Neural cell (in vitro differentiated cells): ENCODE data around the gene DDX39B. TPM values are rescaled to one million over a fixed set of nuclear protein-coding genes. Genes with fewer than 3 reads are reported as not detected.

ENCODE experiments used
- H2AFZ ChIP-seq: fragments of 200-600, 300-800 bp; sonication (generic), shearing (Covaris generic); 2 replicates; pipeline ENCODE4 v1.6.0; 2014; ENCODE audit warnings: low read depth, mild to moderate bottlenecking, antibody characterized with exemption, low read length, moderate library complexity
- H3F3A ChIP-seq: fragments of 200-600 bp; shearing (Covaris generic); 2 replicates; pipeline ENCODE4 v1.6.1; 2016; ENCODE audit warnings: mild to moderate bottlenecking, moderate library complexity, mixed read lengths, antibody characterized with exemption, low read length; ENCODE audit not compliant: insufficient read depth, poor library complexity, severe bottlenecking
- H3K27ac ChIP-seq: fragments of 200-600, 300-800 bp; sonication (generic), shearing (Covaris generic); 2 replicates; pipeline ENCODE4 v1.5.1; 2014; ENCODE audit warnings: mild to moderate bottlenecking, low read length, moderate library complexity
- H3K27me3 ChIP-seq: fragments of 300-800, 200-600 bp; sonication (generic), shearing (Covaris generic); 2 replicates; pipeline ENCODE4 v1.6.0; 2014; ENCODE audit warnings: mild to moderate bottlenecking, low read depth, low read length, moderate library complexity; ENCODE audit not compliant: insufficient read depth
- H3K36me3 ChIP-seq: fragments of 300-800, 200-600 bp; sonication (generic), shearing (Covaris generic); 2 replicates; pipeline ENCODE4 v1.5.1; 2014; ENCODE audit warnings: mild to moderate bottlenecking, antibody characterized with exemption, low read length, moderate library complexity; ENCODE audit not compliant: insufficient read depth
- H3K4me2 ChIP-seq: fragments of 300-800, 200-600 bp; sonication (generic), shearing (Covaris generic); 2 replicates; pipeline ENCODE4 v1.6.0; 2014; ENCODE audit warnings: mild to moderate bottlenecking, low read length
- H3K4me3 ChIP-seq: fragments of 300-800, 200-600 bp; sonication (generic), shearing (Covaris generic); 2 replicates; pipeline ENCODE4 v1.5.1; 2014; ENCODE audit warnings: mild to moderate bottlenecking, low read length, moderate library complexity
- H3K79me2 ChIP-seq: fragments of 200-600 bp; shearing (Covaris generic); replicated peaks from 2 replicates; pipeline ENCODE4 v1.6.0; 2014; ENCODE audit warnings: mild to moderate bottlenecking, low read length, moderate library complexity; ENCODE audit not compliant: insufficient read depth
- H3K9ac ChIP-seq: fragments of 300-800, 200-600 bp; sonication (generic), shearing (Covaris generic); 2 replicates; pipeline ENCODE4 v1.6.1; 2016; ENCODE audit warnings: mild to moderate bottlenecking, low read length, mixed read lengths
- H3K9me2 ChIP-seq: fragments of 200-600 bp; shearing (Covaris generic); 2 replicates; pipeline ENCODE4 v1.6.1; 2016; ENCODE audit warnings: mild to moderate bottlenecking, low read length, mixed read lengths; ENCODE audit not compliant: insufficient read depth
- H3K9me3 ChIP-seq: fragments of 200-600, 300-800 bp; sonication (generic), shearing (Covaris generic); 2 replicates; pipeline ENCODE4 v1.6.1; 2016; ENCODE audit warnings: mild to moderate bottlenecking, mixed run types, low read length, moderate library complexity, mixed read lengths
- H4K20me1 ChIP-seq: fragments of 200-600 bp; shearing (Covaris generic); 2 replicates; pipeline ENCODE4 v1.6.1; 2016; ENCODE audit warnings: mild to moderate bottlenecking, mixed run types; ENCODE audit not compliant: insufficient read depth
- EP300 ChIP-seq: fragments of 450-650 bp; conservative IDR thresholded peaks from 2 replicates; pipeline ENCODE4 v1.6.1; 2014; ENCODE audit warnings: antibody characterized with exemption, mild to moderate bottlenecking, moderate library complexity; ENCODE audit not compliant: poor library complexity, severe bottlenecking
- EZH2 ChIP-seq: fragments of 200-600, 300-800 bp; shearing (Covaris generic), sonication (generic); IDR thresholded peaks from 2 replicates; pipeline ENCODE4 v1.6.1; 2014; ENCODE audit warnings: antibody characterized with exemption, low read length, borderline replicate concordance, mild to moderate bottlenecking; ENCODE audit not compliant: insufficient read depth, poor library complexity, severe bottlenecking
- MXI1 ChIP-seq: fragments of 450-650 bp; conservative IDR thresholded peaks from 2 replicates; pipeline ENCODE4 v1.6.1; 2014; ENCODE audit warnings: antibody characterized with exemption, mild to moderate bottlenecking; ENCODE audit not compliant: poor library complexity, severe bottlenecking
- POLR2AphosphoS5 ChIP-seq: IDR thresholded peaks from 2 replicates; pipeline ENCODE4 v1.6.1; 2012
- RAD21 ChIP-seq: fragments of 450-650 bp; conservative IDR thresholded peaks from 2 replicates; pipeline ENCODE4 v1.6.1; 2014; ENCODE audit warnings: antibody characterized with exemption, mild to moderate bottlenecking, moderate library complexity
- SMC3 ChIP-seq: fragments of 450-650 bp; conservative IDR thresholded peaks from 2 replicates; pipeline ENCODE4 v1.6.1; 2014; ENCODE audit warnings: antibody characterized with exemption, mild to moderate bottlenecking, moderate library complexity; ENCODE audit not compliant: poor library complexity
- TAF1 ChIP-seq: IDR thresholded peaks from 2 replicates; pipeline ENCODE4 v1.6.1; 2012; ENCODE audit warnings: low read depth
- polyA plus RNA-seq: library from polyadenylated mRNA; depleted of rRNA; stranded (reverse); fragments of >200 nt; gene quantifications from 2 replicates; pipeline ENCODE4 v1.2.3, GENCODE V29; 2014
- TF ChIP-seq, protein P1 (sequence below): IDR thresholded peaks from 2 replicates; pipeline ENCODE4 v1.6.1; 2012; ENCODE audit warnings: borderline replicate concordance
- TF ChIP-seq, protein P2 (sequence below): fragments of 450-650 bp; IDR thresholded peaks from 2 replicates; pipeline ENCODE4 v1.5.1; 2014; ENCODE audit warnings: antibody characterized with exemption, mild to moderate bottlenecking, moderate library complexity; ENCODE audit not compliant: poor library complexity, severe bottlenecking

Gene DDX39B
- polyA plus RNA-seq, 1 donor from 2014 or later, result 313 TPM

DNA sequence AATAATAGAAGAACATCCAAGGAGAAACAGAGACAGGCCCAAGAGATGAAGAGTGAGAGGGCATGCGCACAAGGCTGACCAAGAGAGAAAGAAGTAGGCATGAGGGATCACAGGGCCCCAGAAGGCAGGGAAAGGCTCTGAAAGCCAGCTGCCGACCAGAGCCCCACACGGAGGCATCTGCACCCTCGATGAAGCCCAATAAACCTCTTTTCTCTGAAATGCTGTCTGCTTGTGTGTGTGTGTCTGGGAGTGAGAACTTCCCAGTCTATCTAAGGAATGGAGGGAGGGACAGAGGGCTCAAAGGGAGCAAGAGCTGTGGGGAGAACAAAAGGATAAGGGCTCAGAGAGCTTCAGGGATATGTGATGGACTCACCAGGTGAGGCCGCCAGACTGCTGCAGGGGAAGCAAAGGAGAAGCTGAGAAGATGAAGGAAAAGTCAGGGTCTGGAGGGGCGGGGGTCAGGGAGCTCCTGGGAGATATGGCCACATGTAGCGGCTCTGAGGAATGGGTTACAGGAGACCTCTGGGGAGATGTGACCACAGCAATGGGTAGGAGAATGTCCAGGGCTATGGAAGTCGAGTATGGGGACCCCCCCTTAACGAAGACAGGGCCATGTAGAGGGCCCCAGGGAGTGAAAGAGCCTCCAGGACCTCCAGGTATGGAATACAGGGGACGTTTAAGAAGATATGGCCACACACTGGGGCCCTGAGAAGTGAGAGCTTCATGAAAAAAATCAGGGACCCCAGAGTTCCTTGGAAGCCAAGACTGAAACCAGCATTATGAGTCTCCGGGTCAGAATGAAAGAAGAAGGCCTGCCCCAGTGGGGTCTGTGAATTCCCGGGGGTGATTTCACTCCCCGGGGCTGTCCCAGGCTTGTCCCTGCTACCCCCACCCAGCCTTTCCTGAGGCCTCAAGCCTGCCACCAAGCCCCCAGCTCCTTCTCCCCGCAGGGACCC lies 32.6 kb upstream of the DDX39B start:
- H2AFZ ChIP-seq, result no peak overlapping the region
- no peaks in the 10 kb centered on the region for H3K27me3 ChIP-seq
- no peak overlapping the region for H3K9ac ChIP-seq
- no peaks in the 10 kb centered on the region for H3K79me2 ChIP-seq
- H3K9me2 ChIP-seq, result no peaks in the 10 kb centered on the region
- no peak overlapping the region for H3K4me3 ChIP-seq
- H3K4me2 ChIP-seq, result no peak overlapping the region
- TF ChIP-seq, protein P1, sequence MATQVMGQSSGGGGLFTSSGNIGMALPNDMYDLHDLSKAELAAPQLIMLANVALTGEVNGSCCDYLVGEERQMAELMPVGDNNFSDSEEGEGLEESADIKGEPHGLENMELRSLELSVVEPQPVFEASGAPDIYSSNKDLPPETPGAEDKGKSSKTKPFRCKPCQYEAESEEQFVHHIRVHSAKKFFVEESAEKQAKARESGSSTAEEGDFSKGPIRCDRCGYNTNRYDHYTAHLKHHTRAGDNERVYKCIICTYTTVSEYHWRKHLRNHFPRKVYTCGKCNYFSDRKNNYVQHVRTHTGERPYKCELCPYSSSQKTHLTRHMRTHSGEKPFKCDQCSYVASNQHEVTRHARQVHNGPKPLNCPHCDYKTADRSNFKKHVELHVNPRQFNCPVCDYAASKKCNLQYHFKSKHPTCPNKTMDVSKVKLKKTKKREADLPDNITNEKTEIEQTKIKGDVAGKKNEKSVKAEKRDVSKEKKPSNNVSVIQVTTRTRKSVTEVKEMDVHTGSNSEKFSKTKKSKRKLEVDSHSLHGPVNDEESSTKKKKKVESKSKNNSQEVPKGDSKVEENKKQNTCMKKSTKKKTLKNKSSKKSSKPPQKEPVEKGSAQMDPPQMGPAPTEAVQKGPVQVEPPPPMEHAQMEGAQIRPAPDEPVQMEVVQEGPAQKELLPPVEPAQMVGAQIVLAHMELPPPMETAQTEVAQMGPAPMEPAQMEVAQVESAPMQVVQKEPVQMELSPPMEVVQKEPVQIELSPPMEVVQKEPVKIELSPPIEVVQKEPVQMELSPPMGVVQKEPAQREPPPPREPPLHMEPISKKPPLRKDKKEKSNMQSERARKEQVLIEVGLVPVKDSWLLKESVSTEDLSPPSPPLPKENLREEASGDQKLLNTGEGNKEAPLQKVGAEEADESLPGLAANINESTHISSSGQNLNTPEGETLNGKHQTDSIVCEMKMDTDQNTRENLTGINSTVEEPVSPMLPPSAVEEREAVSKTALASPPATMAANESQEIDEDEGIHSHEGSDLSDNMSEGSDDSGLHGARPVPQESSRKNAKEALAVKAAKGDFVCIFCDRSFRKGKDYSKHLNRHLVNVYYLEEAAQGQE, result no peak
- TF ChIP-seq, protein P2, sequence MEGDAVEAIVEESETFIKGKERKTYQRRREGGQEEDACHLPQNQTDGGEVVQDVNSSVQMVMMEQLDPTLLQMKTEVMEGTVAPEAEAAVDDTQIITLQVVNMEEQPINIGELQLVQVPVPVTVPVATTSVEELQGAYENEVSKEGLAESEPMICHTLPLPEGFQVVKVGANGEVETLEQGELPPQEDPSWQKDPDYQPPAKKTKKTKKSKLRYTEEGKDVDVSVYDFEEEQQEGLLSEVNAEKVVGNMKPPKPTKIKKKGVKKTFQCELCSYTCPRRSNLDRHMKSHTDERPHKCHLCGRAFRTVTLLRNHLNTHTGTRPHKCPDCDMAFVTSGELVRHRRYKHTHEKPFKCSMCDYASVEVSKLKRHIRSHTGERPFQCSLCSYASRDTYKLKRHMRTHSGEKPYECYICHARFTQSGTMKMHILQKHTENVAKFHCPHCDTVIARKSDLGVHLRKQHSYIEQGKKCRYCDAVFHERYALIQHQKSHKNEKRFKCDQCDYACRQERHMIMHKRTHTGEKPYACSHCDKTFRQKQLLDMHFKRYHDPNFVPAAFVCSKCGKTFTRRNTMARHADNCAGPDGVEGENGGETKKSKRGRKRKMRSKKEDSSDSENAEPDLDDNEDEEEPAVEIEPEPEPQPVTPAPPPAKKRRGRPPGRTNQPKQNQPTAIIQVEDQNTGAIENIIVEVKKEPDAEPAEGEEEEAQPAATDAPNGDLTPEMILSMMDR, result no peak
- H3K27ac ChIP-seq, result no peak overlapping the region
- H3K36me3 ChIP-seq, result no peaks in the 10 kb centered on the region
- no peaks in the 10 kb centered on the region for H3F3A ChIP-seq
- no peaks in the 10 kb centered on the region for H4K20me1 ChIP-seq
- H3K9me3 ChIP-seq, result no peaks in the 10 kb centered on the region

DNA sequence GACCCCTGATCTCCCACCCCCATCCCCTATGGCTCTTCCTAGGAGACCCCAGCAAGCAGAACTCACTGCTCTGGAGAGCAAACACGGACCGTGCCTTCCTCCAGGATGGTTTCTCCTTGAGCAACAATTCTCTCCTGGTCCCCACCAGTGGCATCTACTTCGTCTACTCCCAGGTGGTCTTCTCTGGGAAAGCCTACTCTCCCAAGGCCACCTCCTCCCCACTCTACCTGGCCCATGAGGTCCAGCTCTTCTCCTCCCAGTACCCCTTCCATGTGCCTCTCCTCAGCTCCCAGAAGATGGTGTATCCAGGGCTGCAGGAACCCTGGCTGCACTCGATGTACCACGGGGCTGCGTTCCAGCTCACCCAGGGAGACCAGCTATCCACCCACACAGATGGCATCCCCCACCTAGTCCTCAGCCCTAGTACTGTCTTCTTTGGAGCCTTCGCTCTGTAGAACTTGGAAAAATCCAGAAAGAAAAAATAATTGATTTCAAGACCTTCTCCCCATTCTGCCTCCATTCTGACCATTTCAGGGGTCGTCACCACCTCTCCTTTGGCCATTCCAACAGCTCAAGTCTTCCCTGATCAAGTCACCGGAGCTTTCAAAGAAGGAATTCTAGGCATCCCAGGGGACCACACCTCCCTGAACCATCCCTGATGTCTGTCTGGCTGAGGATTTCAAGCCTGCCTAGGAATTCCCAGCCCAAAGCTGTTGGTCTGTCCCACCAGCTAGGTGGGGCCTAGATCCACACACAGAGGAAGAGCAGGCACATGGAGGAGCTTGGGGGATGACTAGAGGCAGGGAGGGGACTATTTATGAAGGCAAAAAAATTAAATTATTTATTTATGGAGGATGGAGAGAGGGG lies 31.7 kb upstream of the DDX39B start:
- Histone ChIP-seq H3K9me3 (no peaks in the 10 kb centered on the region), H3K4me3 (no peak overlapping the region), H3K4me2 (no peak overlapping the region), H3K36me3 (no peaks in the 10 kb centered on the region), H4K20me1 (no peaks in the 10 kb centered on the region), H3K79me2 (no peaks in the 10 kb centered on the region), H3F3A (no peaks in the 10 kb centered on the region), H3K27ac (no peak overlapping the region), H3K9me2 (no peaks in the 10 kb centered on the region), H2AFZ (no peak overlapping the region), H3K27me3 (no peaks in the 10 kb centered on the region), H3K9ac (no peak overlapping the region)
- TF ChIP-seq RAD21, result no peak
- TF ChIP-seq, protein P1, result no peak
- TF ChIP-seq EP300, result no peak
- no peak for TF ChIP-seq MXI1
- TF ChIP-seq EZH2, result no peak
- TF ChIP-seq, protein P2, result no peak
- no peak for TF ChIP-seq TAF1
- no peak for TF ChIP-seq POLR2AphosphoS5
- no peak for TF ChIP-seq SMC3
